ENCODE measurements around the gene SLC16A3. TPM values are rescaled to one million over a fixed set of nuclear protein-coding genes. Genes with fewer than 3 reads are reported as not detected.
"Not testable (repeated sequence)": the region's sequence is repeated elsewhere in the genome, so short reads cannot be mapped to it uniquely, and the experiment has no call there.

Gene SLC16A3
- total RNA-seq, 4 donors from 2014 or later = 18.8 to 32.9 (median 21.7) TPM

DNA sequence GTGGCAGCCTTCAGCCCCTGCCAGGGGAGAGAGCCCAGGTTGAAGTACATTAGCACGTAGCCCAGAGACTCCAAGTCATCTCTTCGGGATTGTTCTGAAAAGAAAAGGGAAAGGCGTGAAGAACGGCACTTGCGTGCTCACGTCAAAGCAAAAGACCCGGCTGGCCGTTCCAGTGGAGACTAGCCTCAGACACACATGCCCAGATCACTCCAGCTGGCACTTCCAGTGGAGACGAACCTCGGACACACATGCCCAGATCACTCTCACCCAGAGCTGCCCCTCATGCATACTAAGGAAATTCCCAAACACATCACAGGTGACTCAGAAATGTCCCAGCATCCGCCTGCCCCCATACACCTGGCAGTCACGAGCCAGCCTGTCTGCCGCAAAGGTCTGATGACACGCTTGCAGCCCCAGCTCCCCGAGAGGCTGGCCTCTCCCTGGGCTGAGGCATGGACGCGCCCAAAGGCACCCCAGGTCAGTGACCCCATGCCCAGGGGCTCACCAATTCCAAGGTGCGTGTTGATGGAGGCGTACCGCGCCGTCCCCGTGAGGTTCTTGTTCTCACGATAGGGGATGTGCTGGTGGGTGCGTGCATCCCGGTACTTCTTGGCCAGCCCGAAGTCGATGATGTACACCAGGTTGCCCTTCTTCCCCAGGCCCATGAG, 23.8 kb downstream of the SLC16A3 start:
- no peak for DNase-seq
- H3K36me3 ChIP-seq = peaks cover 62 to 100% (median 73%) of the 10 kb centered on the region in 3 donors
- intact Hi-C loops (cut with DNase I) = no loop called here

GRCh38 chr17:82253179-82253544, 24.3 kb downstream of the SLC16A3 start:
- Histone ChIP-seq H3K27me3 (no peaks in the 10 kb centered on the region), H3K4me3 (no peak overlapping the region), H3K36me3 (peaks cover 62 to 99% (median 69%) of the 10 kb centered on the region in 3 donors), H3K9me3 (no peaks in the 10 kb centered on the region), H3K4me1 (peaks cover 0 to 26% (median 1%) of the 10 kb centered on the region in 3 donors), H3K27ac (no peak overlapping the region)
- 81 to 93% methylated on average over 8 to 10 of the region's 12 CpGs for WGBS, 2 donors
- no peak for DNase-seq
- intact Hi-C loops (cut with DNase I) = no loop called here
- TF ChIP-seq POLR2A (IDR thresholded peaks at IDR 0.05) = no peak
- no peak for TF ChIP-seq CTCF (IDR thresholded peaks at IDR 0.05)

More for the DNA sequence above, 23.8 kb downstream of the SLC16A3 start:
- WGBS, 2 donors = 95 to 96% methylated on average over 9 to 21 of the region's 28 CpGs
- no peaks in the 10 kb centered on the region for H3K9me3 ChIP-seq
- H3K4me1 ChIP-seq = peaks cover 5 to 31% (median 6%) of the 10 kb centered on the region in 3 donors
- H3K27ac ChIP-seq = no peak overlapping the region
- TF ChIP-seq CTCF (IDR thresholded peaks at IDR 0.05) (no peak), POLR2A (IDR thresholded peaks at IDR 0.05) (no peak)
- no peak overlapping the region for H3K4me3 ChIP-seq
- H3K27me3 ChIP-seq = no peaks in the 10 kb centered on the region

DNA sequence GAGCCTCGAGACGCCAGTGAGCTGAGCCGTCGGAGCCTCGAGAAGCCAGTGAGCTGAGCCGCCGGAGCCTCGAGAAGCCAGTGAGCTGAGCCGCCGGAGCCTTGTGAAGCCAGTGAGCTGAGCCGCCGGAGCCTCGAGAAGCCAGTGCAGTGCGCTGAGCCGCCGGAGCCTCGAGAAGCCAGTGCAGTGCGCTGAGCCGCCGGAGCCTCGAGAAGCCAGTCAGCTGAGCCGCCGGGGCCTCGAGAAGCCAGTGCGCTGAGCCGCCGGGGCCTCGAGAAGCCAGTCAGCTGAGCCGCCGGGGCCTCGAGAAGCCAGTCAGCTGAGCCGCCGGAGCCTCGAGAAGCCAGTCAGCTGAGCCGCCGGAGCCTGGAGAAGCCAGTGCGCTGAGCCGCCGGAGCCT, 25.3 kb downstream of the SLC16A3 start:
- DNase-seq; intact Hi-C loops (cut with DNase I); H3K27ac ChIP-seq; H3K9me3 ChIP-seq; H3K27me3 ChIP-seq; H3K4me3 ChIP-seq: not testable (repeated sequence)
- H3K36me3 ChIP-seq = peaks cover 56 to 99% (median 60%) of the 10 kb centered on the region in 3 donors
- 92 to 100% methylated on average over 4 to 6 of the region's 39 CpGs for WGBS, 2 donors
- peaks cover 0 to 17% (median 0%) of the 10 kb centered on the region in 3 donors for H3K4me1 ChIP-seq

DNA sequence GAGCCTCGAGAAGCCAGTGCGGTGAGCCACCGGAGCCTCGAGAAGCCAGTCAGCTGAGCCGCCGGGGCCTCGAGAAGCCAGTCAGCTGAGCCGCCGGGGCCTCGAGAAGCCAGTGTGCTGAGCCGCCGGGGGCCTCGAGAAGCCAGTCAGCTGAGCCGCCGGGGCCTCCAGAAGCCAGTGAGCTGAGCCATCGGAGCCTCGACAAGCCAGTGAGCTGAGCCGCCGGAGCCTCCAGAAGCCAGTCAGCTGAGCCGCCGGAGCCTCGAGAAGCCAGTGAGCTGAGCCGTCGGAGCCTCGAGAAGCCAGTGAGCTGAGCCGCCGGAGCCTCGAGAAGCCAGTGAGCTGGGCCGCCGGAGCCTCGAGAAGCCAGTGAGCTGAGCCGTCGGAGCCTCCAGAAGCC, 25.9 kb downstream of the SLC16A3 start:
- H3K4me1 ChIP-seq = peaks cover 0 to 13% (median 0%) of the 10 kb centered on the region in 3 donors

GRCh38 chr17:82255402-82255972, 26.6 kb downstream of the SLC16A3 start:
- Histone ChIP-seq H3K9me3 (no peaks in the 10 kb centered on the region), H3K4me1 (peaks cover 0 to 6% (median 0%) of the 10 kb centered on the region in 3 donors), H3K36me3 (peaks cover 42 to 99% (median 50%) of the 10 kb centered on the region in 3 donors), H3K27ac (no peak overlapping the region), H3K4me3 (no peak overlapping the region), H3K27me3 (no peaks in the 10 kb centered on the region)
- 85 to 86% methylated on average over 7 to 15 of the region's 15 CpGs for WGBS, 2 donors
- no peak for DNase-seq
- TF ChIP-seq POLR2A (IDR thresholded peaks at IDR 0.05) (no peak), CTCF (IDR thresholded peaks at IDR 0.05) (no peak)
- intact Hi-C loops (cut with DNase I) = no loop called here

More for the DNA sequence above, 25.9 kb downstream of the SLC16A3 start:
- H3K27me3 ChIP-seq; H3K27ac ChIP-seq; intact Hi-C loops (cut with DNase I); DNase-seq; H3K9me3 ChIP-seq; H3K4me3 ChIP-seq: not testable (repeated sequence)
- peaks cover 50 to 99% (median 57%) of the 10 kb centered on the region in 3 donors for H3K36me3 ChIP-seq
- WGBS, 2 donors = 70% methylated on average over 2 of the region's 33 CpGs; no CpG with 5 or more reads in 1 of the 2 donors

- no peak for DNase-seq
- no peak overlapping the region for H3K27ac ChIP-seq
- H3K4me1 ChIP-seq = no peaks in the 10 kb centered on the region
- WGBS, 2 donors = 93 to 94% methylated on average over 13 to 14 of the region's 14 CpGs
- H3K27me3 ChIP-seq = no peaks in the 10 kb centered on the region
- no peak overlapping the region for H3K4me3 ChIP-seq
- intact Hi-C loops (cut with DNase I) = no loop called here
- TF ChIP-seq POLR2A (IDR thresholded peaks at IDR 0.05) (no peak), CTCF (IDR thresholded peaks at IDR 0.05) (no peak)
- H3K36me3 ChIP-seq = peaks cover 34 to 99% (median 48%) of the 10 kb centered on the region in 3 donors
- no peaks in the 10 kb centered on the region for H3K9me3 ChIP-seq
Measured at GRCh38 chr17:82256242-82256885, 27.5 kb downstream of the SLC16A3 start.

All from esophagus squamous epithelium (tissue), 5 donors.